Kidney (tissue), 14 donors: ENCODE data around the gene CNOT4. TPM values are rescaled to one million over a fixed set of nuclear protein-coding genes. Genes with fewer than 3 reads are reported as not detected.
A peak's percentile ranks its signal among the peaks of the same experiment; 100 is the strongest.

Experiments used
- DNase-seq, 5 donors: peaks; one replicate each; pipeline ENCODE4 v3.0.0-alpha.2; 2013 to 2020
- FAIRE-seq: peaks from 2 replicates; lab custom pipeline; 2012; peaks lifted over from hg19 to GRCh38; lab: Jason Lieb, UNC
- H3K27ac ChIP-seq, 2 donors: one replicate each; pipeline ENCODE4 v1.7.0; 2013; ENCODE audit warnings: low read depth in 2 of 2, low read length in 2 of 2, inconsistent platforms in 1 of 2
- H3K27me3 ChIP-seq: one replicate; pipeline ENCODE4 v1.7.1; 2013; ENCODE audit warnings: low read length, inconsistent platforms; ENCODE audit not compliant: control insufficient read depth, insufficient read depth
- H3K36me3 ChIP-seq, 3 donors: one replicate each; pipeline versions ENCODE4 v1.7.0 to v1.7.1; 2013; ENCODE audit warnings: low read length in 3 of 3, control low read depth in 1 of 3, inconsistent platforms in 1 of 3; ENCODE audit not compliant: insufficient read depth in 3 of 3, control insufficient read depth in 2 of 3
- H3K4me1 ChIP-seq, 3 donors: one replicate each; pipeline versions ENCODE4 v1.7.0 to v1.7.1; 2013; ENCODE audit warnings: low read length in 3 of 3, inconsistent platforms in 1 of 3, low read depth in 1 of 3; ENCODE audit not compliant: control insufficient read depth in 2 of 3, insufficient read depth in 2 of 3
- H3K4me3 ChIP-seq, 3 donors: one replicate each; pipeline versions ENCODE4 v1.7.0 to v1.8.1; 2013; ENCODE audit warnings: low read length in 3 of 3, control low read depth in 1 of 3, inconsistent platforms in 1 of 3
- H3K9ac ChIP-seq, 3 donors: one replicate each; pipeline versions ENCODE4 v1.7.0 to v1.7.1; 2013; ENCODE audit warnings: low read length in 3 of 3, control low read depth in 1 of 3, inconsistent platforms in 1 of 3
- H3K9me3 ChIP-seq, 3 donors: one replicate each; pipeline versions ENCODE4 v1.7.0 to v1.7.1; 2013; ENCODE audit warnings: low read length in 3 of 3, control low read depth in 1 of 3, inconsistent platforms in 1 of 3; ENCODE audit not compliant: control insufficient read depth in 2 of 3, insufficient read depth in 1 of 3
- CTCF ChIP-seq: IDR thresholded peaks from 3 replicates; pipeline ENCODE4 v1.5.1; 2012; ENCODE audit warnings: mild to moderate bottlenecking, moderate library complexity, borderline replicate concordance; ENCODE audit not compliant: insufficient read depth; ENCODE audit errors: extremely low read depth
- intact Hi-C: fragments of 100-400 bp; cut with DNase I; formaldehyde crosslinking; loops from one replicate; pipeline ENCODE4 v1.11.1; 2022
- polyA plus RNA-seq: library from polyadenylated mRNA; stranded (reverse); fragments of 350-450 nt; fragmentation: Illumina TruSeq; extraction: RNeasy Lipid Tissue Mini Kit (QIAGEN cat#74804); gene quantifications from one replicate; pipeline ENCODE4 v1.2.3, GENCODE V29; 2014; ENCODE audit warnings: low read depth, low replicate concordance; ENCODE audit not compliant: insufficient read depth
- total RNA-seq: library from RNA; stranded (reverse); fragmentation: NEBNext Ultra II Directional; extraction: Animal tissue kit (Norgen Biotek cat#: 25700); gene quantifications from one replicate; pipeline ENCODE4 v1.2.1, GENCODE V29; 2021
- donor health status: control.
- donor health status: control.
- donor health status: control.
- donor health status: control.
- donor health status: control.
- donor health status: DM: yes; HTN: yes; CAD: no.
- donor health status: Normal renal cell carcinoma (clear cell type).

CNOT4 gene
- total and polyA plus RNA-seq, 2 donors from 2014 or later: 8.4 to 26.2 TPM

GRCh38 chr7:135416431-135416830 lies 93.5 kb downstream of the CNOT4 start:
- DNase-seq (no peak), FAIRE-seq (no peak)
- no peak overlapping the region for H3K27ac ChIP-seq
- intact Hi-C loops: no loop called here
- no peak for TF ChIP-seq CTCF
- H3K4me3 ChIP-seq: no peak overlapping the region
- no peaks in the 10 kb centered on the region for H3K9me3 ChIP-seq
- no peaks in the 10 kb centered on the region for H3K27me3 ChIP-seq
- H3K4me1 ChIP-seq: no peaks in the 10 kb centered on the region
- H3K9ac ChIP-seq: no peak overlapping the region
- H3K36me3 ChIP-seq: peaks cover 0 to 6% (median 0%) of the 10 kb centered on the region in 3 donors

GRCh38 chr7:135414850-135415439 lies 95.0 kb downstream of the CNOT4 start:
- peaks cover 0 to 6% (median 4%) of the 10 kb centered on the region in 3 donors for H3K36me3 ChIP-seq
- TF ChIP-seq CTCF: peak; percentile 32
- no peak overlapping the region for H3K27ac ChIP-seq
- H3K27me3 ChIP-seq: no peaks in the 10 kb centered on the region
- H3K4me3 ChIP-seq: no peak overlapping the region
- H3K9me3 ChIP-seq: no peaks in the 10 kb centered on the region
- H3K9ac ChIP-seq: no peak overlapping the region
- no peaks in the 10 kb centered on the region for H3K4me1 ChIP-seq
- FAIRE-seq (no peak), DNase-seq (peak in 3 of 5 donors; percentile 10 to 32 (median 29))
- intact Hi-C loops: no loop called here

GRCh38 chr7:135414208-135414607 lies 95.7 kb downstream of the CNOT4 start:
- Histone ChIP-seq H3K9me3 (no peaks in the 10 kb centered on the region), H3K4me1 (no peaks in the 10 kb centered on the region), H3K27ac (no peak overlapping the region), H3K36me3 (peaks cover 0 to 6% (median 6%) of the 10 kb centered on the region in 3 donors), H3K9ac (no peak overlapping the region), H3K4me3 (no peak overlapping the region), H3K27me3 (no peaks in the 10 kb centered on the region)
- TF ChIP-seq CTCF: no peak
- FAIRE-seq (no peak), DNase-seq (no peak)
- intact Hi-C loops: no loop called here

GRCh38 chr7:135411098-135411497 lies 98.8 kb downstream of the CNOT4 start:
- DNase-seq (no peak), FAIRE-seq (no peak)
- H3K4me1 ChIP-seq: no peaks in the 10 kb centered on the region
- no peak overlapping the region for H3K9ac ChIP-seq
- H3K27me3 ChIP-seq: no peaks in the 10 kb centered on the region
- no peak for TF ChIP-seq CTCF
- peaks cover 0 to 6% (median 0%) of the 10 kb centered on the region in 3 donors for H3K36me3 ChIP-seq
- H3K27ac ChIP-seq: no peak overlapping the region
- no peak overlapping the region for H3K4me3 ChIP-seq
- no peaks in the 10 kb centered on the region for H3K9me3 ChIP-seq
- intact Hi-C loops: no loop called here
